Measurements from ENCODE around the gene SGF29.
A peak's percentile ranks its signal among the peaks of the same experiment; 100 is the strongest.

SGF29 gene

DNA sequence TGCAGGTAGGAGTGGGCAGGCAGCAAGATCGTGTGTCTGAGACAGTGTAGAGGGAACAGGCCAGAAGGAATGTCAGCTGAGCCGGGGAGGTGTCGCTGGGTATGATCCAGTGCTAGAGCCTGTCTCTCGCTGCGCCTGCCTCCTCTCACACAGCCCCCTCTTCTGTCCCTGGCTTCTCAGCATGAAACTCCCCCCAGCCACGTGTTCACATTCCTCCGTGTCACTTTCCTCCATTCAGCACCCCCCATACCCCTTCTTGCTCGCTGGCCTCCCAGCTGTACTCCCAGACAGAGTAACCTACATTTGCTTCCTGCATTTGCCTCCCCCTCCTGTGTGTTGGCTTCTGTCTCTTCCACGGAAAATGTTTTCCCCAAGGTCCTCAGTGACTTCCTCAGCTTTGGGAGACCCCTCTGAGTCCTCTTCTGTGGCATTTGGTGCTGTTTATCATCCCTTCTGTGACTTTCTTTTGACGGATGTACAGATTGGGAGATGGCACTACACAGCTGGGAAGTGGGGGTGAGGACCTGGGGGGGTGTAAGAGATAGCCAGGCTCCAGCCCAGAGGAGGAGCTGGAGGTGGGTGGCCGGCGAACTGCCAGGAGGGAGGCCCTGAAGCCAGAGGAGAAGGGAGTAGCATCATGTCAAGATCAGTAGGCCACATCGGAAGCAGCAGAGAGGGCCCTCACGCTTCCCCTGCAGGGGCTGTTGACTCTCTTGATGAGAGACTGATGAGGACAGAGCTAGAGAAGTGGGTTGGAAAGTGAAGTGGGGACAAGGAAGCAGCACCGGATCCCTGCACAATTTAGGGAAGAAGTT lies 19.2 kb downstream of the SGF29 start:
- no peak overlapping the region for H2AFZ ChIP-seq (ENCODE audit: low read depth, low read length)
- peaks cover 6% of the 10 kb centered on the region for H3K4me1 ChIP-seq (ENCODE audit: control insufficient read depth, insufficient read depth, low read depth, low read length)
- peak overlapping the region in 1 of 2 experiments; percentile 40 for H3K4ac ChIP-seq (ENCODE audit: low read depth in 1 of 2, low read length in 2 of 2)
- H2BK15ac ChIP-seq (ENCODE audit: low read depth, poor library complexity, severe bottlenecking), result no peak overlapping the region
- H2BK12ac ChIP-seq (ENCODE audit: low read length in 2 of 2), result no peak overlapping the region
- H3K23ac ChIP-seq (ENCODE audit: low read length in 2 of 2), result no peak overlapping the region
- no peak overlapping the region for H3K4me2 ChIP-seq (ENCODE audit: low read length, poor library complexity, severe bottlenecking)
- peak overlapping the region; percentile 5 for H4K91ac ChIP-seq (ENCODE audit: low read length)
- H3K27me3 ChIP-seq (ENCODE audit: control insufficient read depth in 1 of 2, insufficient read depth in 1 of 2, low read length in 2 of 2), result no peaks in the 10 kb centered on the region
- H2BK5ac ChIP-seq (ENCODE audit: low read depth, low read length, poor library complexity, severe bottlenecking), result no peak overlapping the region
- H3K18ac ChIP-seq (ENCODE audit: low read depth in 1 of 2, low read length in 2 of 2), result no peak overlapping the region
- no peak overlapping the region for H3K4me3 ChIP-seq (ENCODE audit: insufficient read depth in 1 of 2, low read depth in 1 of 2, low read length in 2 of 2)
- H3K36me3 ChIP-seq (ENCODE audit: control insufficient read depth in 1 of 2, insufficient read depth in 2 of 2, low read depth in 1 of 2, low read length in 2 of 2), result no peaks in the 10 kb centered on the region
- H2BK120ac ChIP-seq (ENCODE audit: low read depth, low read length), result no peak overlapping the region
- H3K27ac ChIP-seq (ENCODE audit: low read length, poor library complexity, severe bottlenecking), result no peak overlapping the region
- H3K9me3 ChIP-seq (ENCODE audit: control insufficient read depth, low read length), result no peaks in the 10 kb centered on the region
- peak; percentile 11 for DNase-seq
- H3K9ac ChIP-seq (ENCODE audit: low read length), result no peak overlapping the region
- WGBS, result 57% methylated on average over 15 of the region's 15 CpGs
- H4K8ac ChIP-seq (ENCODE audit: low read length), result peak overlapping the region; percentile 33
- H3K79me1 ChIP-seq (replicated peaks; ENCODE audit: low read length, poor library complexity, severe bottlenecking), result peaks cover 21% of the 10 kb centered on the region
- peak overlapping the region in 1 of 2 experiments; percentile 30 for H3K14ac ChIP-seq (ENCODE audit: low read length in 2 of 2)
- no peak overlapping the region for H2AK5ac ChIP-seq (ENCODE audit: low read length, severe bottlenecking)

DNA sequence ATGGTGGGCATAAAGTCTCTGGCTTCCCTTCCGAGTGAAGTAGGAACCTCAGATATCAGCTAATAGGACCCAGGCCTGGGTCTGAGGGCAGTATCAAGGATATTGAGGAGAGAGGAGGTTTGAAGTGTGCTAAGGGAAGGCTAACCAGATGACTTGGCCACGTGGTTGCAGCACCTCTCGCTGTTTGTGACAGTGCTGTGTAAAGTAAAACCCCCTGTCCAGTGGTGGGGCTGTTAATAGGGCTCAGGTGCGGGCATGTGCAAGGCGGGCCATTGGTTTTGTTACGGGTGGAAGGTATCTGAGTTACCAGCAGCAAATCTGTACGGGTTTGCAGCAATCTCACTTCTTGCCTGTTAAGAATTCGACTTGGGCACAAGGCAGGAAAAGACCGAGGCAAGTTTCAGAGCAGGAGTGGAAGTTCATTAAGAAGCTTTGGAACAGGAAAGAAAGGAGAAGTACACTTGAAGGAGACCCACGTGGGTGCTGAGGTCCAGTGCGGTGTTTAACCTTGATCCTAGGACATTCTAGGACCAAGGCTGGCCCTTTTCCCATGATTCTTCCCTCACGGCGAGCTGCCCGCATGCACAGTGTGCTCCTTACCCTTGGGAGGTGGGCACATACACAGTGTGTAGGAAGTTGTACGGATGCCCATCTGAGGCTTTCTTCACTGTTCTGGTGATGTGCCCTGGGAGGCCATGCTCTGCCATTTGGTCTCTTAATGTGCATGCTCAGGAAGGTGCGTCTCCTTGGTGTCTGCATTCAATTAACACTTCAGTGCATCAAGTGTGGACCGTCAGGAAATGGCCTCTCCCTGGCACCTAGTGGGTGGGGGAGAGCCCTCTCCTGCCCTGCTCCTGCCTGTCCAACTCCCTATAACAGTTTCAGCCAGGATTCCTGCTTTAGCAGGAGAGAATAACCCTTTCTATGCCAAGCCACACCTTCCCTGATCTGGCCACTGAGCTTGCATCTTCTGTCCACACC lies 20.3 kb downstream of the SGF29 start:
- Histone ChIP-seq H3K4me2 (ENCODE audit: low read length, poor library complexity, severe bottlenecking) (no peak overlapping the region), H3K4me3 (ENCODE audit: insufficient read depth in 1 of 2, low read depth in 1 of 2, low read length in 2 of 2) (no peak overlapping the region), H2AFZ (ENCODE audit: low read depth, low read length) (no peak overlapping the region), H2AK5ac (ENCODE audit: low read length, severe bottlenecking) (no peak overlapping the region), H3K23ac (ENCODE audit: low read length in 2 of 2) (no peak overlapping the region), H4K91ac (ENCODE audit: low read length) (peak overlapping the region; percentile 52), H2BK15ac (ENCODE audit: low read depth, poor library complexity, severe bottlenecking) (no peak overlapping the region), H3K9me3 (ENCODE audit: control insufficient read depth, low read length) (no peaks in the 10 kb centered on the region), H3K79me1 (replicated peaks; ENCODE audit: low read length, poor library complexity, severe bottlenecking) (peaks cover 23% of the 10 kb centered on the region), H3K9ac (ENCODE audit: low read length) (no peak overlapping the region), H2BK5ac (ENCODE audit: low read depth, low read length, poor library complexity, severe bottlenecking) (no peak overlapping the region), H2BK120ac (ENCODE audit: low read depth, low read length) (no peak overlapping the region), H3K36me3 (ENCODE audit: control insufficient read depth in 1 of 2, insufficient read depth in 2 of 2, low read depth in 1 of 2, low read length in 2 of 2) (no peaks in the 10 kb centered on the region), H3K14ac (ENCODE audit: low read length in 2 of 2) (no peak overlapping the region), H3K4me1 (ENCODE audit: control insufficient read depth, insufficient read depth, low read depth, low read length) (peaks cover 6% of the 10 kb centered on the region), H2BK12ac (ENCODE audit: low read length in 2 of 2) (no peak overlapping the region), H3K27ac (ENCODE audit: low read length, poor library complexity, severe bottlenecking) (no peak overlapping the region), H3K18ac (ENCODE audit: low read depth in 1 of 2, low read length in 2 of 2) (no peak overlapping the region), H3K27me3 (ENCODE audit: control insufficient read depth in 1 of 2, insufficient read depth in 1 of 2, low read length in 2 of 2) (no peaks in the 10 kb centered on the region), H3K4ac (ENCODE audit: low read depth in 1 of 2, low read length in 2 of 2) (no peak overlapping the region), H4K8ac (ENCODE audit: low read length) (no peak overlapping the region)
- 87% methylated on average over 17 of the region's 17 CpGs for WGBS
- DNase-seq, result no peak

DNA sequence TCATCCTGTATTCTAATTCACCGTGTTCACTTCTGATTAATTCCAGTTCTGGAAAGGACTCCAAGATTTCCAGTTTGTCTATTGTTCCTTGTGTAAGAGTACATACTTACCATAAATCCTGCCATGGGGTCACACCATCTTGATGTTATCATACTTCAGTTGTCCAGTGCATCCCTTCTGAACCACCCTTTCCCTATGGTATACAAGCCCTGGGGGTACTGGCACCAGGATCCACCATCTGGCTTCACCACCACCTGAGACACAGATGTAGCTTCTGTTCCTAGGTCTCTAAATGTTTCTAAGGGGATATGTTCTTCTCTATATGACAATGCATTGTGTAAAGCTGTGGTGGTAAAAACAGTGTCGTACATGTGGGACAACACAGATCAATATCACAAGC lies 21.2 kb downstream of the SGF29 start:
- H3K4me1 ChIP-seq (ENCODE audit: control insufficient read depth, insufficient read depth, low read depth, low read length), result peaks cover 6% of the 10 kb centered on the region
- no peak overlapping the region for H2AFZ ChIP-seq (ENCODE audit: low read depth, low read length)
- H4K8ac ChIP-seq (ENCODE audit: low read length), result no peak overlapping the region
- H3K23ac ChIP-seq (ENCODE audit: low read length in 2 of 2), result no peak overlapping the region
- DNase-seq, result no peak
- H3K27me3 ChIP-seq (ENCODE audit: control insufficient read depth in 1 of 2, insufficient read depth in 1 of 2, low read length in 2 of 2), result no peaks in the 10 kb centered on the region
- H3K9ac ChIP-seq (ENCODE audit: low read length), result no peak overlapping the region
- no peak overlapping the region for H2BK12ac ChIP-seq (ENCODE audit: low read length in 2 of 2)
- H4K91ac ChIP-seq (ENCODE audit: low read length), result no peak overlapping the region
- H3K4me3 ChIP-seq (ENCODE audit: insufficient read depth in 1 of 2, low read depth in 1 of 2, low read length in 2 of 2), result no peak overlapping the region
- no peak overlapping the region for H3K27ac ChIP-seq (ENCODE audit: low read length, poor library complexity, severe bottlenecking)
- H3K9me3 ChIP-seq (ENCODE audit: control insufficient read depth, low read length), result no peaks in the 10 kb centered on the region
- H3K4me2 ChIP-seq (ENCODE audit: low read length, poor library complexity, severe bottlenecking), result no peak overlapping the region
- H3K4ac ChIP-seq (ENCODE audit: low read depth in 1 of 2, low read length in 2 of 2), result no peak overlapping the region
- peaks cover 19% of the 10 kb centered on the region for H3K79me1 ChIP-seq (replicated peaks; ENCODE audit: low read length, poor library complexity, severe bottlenecking)
- H3K18ac ChIP-seq (ENCODE audit: low read depth in 1 of 2, low read length in 2 of 2), result no peak overlapping the region
- H2BK120ac ChIP-seq (ENCODE audit: low read depth, low read length), result no peak overlapping the region
- no peak overlapping the region for H2BK15ac ChIP-seq (ENCODE audit: low read depth, poor library complexity, severe bottlenecking)
- no peak overlapping the region for H3K14ac ChIP-seq (ENCODE audit: low read length in 2 of 2)
- H3K36me3 ChIP-seq (ENCODE audit: control insufficient read depth in 1 of 2, insufficient read depth in 2 of 2, low read depth in 1 of 2, low read length in 2 of 2), result no peaks in the 10 kb centered on the region
- 97% methylated on average over 2 of the region's 2 CpGs for WGBS
- no peak overlapping the region for H2AK5ac ChIP-seq (ENCODE audit: low read length, severe bottlenecking)
- no peak overlapping the region for H2BK5ac ChIP-seq (ENCODE audit: low read depth, low read length, poor library complexity, severe bottlenecking)
